Lower leg skin (tissue), 4 donors: ENCODE measurements around the gene LDLR. TPM values are rescaled to one million over a fixed set of nuclear protein-coding genes. Genes with fewer than 3 reads are reported as not detected.
"Not testable (repeated sequence)": the region's sequence is repeated elsewhere in the genome, so short reads cannot be mapped to it uniquely, and the experiment has no call there.

Experiments
- DNase-seq, 2 donors: peaks; one replicate each; pipeline ENCODE4 v3.0.0-alpha.2; 2019; ENCODE audit warnings: low spot score in 2 of 2
- H3K4me3 ChIP-seq: fragments of 200-600 bp; sonication (generic); 2 replicates; pipeline ENCODE4 v1.5.1; 2017; ENCODE audit warnings: mild to moderate bottlenecking, low read depth; ENCODE audit not compliant: poor library complexity, severe bottlenecking
- POLR2A ChIP-seq, 2 donors: fragments of 450-650 bp; IDR thresholded peaks; one replicate each; pipeline ENCODE4 v1.6.1; 2016 to 2017; ENCODE audit warnings: antibody characterized with exemption in 2 of 2, mild to moderate bottlenecking in 1 of 2, moderate library complexity in 1 of 2
- WGBS, 2 donors: methylation state at CpG; one replicate each; pipeline ENCODE4 v1.1.5; 2018; 5-methylcytosine and 5-hydroxymethylcytosine counted together
- intact Hi-C: fragments of 100-400 bp; cut with DNase I; formaldehyde crosslinking; loops from one replicate; pipeline ENCODE4 v1.15.0; 2023; ENCODE audit warnings: low total_unique reads
- microRNA-seq, 2 donors: library from miRNA; unstranded; fragments of <30 nt; microRNA quantifications; one replicate each; pipeline ENCODE4, GENCODE V29; 2016; ENCODE audit warnings: borderline replicate concordance in 2 of 2, borderline number of aligned reads in 1 of 2
- total RNA-seq, 4 donors: library from RNA; depleted of rRNA; stranded (reverse); fragments of >200 nt; gene quantifications; one replicate each; pipeline ENCODE4 v1.1.0, GENCODE V29; 2016
- TF ChIP-seq, protein P1 (sequence below), 3 donors: fragments of 450-650 bp; IDR thresholded peaks; one replicate each; pipeline ENCODE4 v1.5.1; 2016; ENCODE audit warnings: antibody characterized with exemption in 3 of 3, mild to moderate bottlenecking in 3 of 3, moderate library complexity in 2 of 3

Gene LDLR
- total RNA-seq, 4 donors from 2014 or later = 48.7 to 62.8 (median 58.7) TPM

GRCh38 chr19:11180346-11180745, 91.1 kb downstream of the LDLR start:
- DNase-seq = no peak
- 62 to 63% methylated on average over 8 of the region's 8 CpGs for WGBS, 2 donors
- H3K4me3 ChIP-seq = no peak overlapping the region
- intact Hi-C loops = no loop called here
- TF ChIP-seq, protein P1, sequence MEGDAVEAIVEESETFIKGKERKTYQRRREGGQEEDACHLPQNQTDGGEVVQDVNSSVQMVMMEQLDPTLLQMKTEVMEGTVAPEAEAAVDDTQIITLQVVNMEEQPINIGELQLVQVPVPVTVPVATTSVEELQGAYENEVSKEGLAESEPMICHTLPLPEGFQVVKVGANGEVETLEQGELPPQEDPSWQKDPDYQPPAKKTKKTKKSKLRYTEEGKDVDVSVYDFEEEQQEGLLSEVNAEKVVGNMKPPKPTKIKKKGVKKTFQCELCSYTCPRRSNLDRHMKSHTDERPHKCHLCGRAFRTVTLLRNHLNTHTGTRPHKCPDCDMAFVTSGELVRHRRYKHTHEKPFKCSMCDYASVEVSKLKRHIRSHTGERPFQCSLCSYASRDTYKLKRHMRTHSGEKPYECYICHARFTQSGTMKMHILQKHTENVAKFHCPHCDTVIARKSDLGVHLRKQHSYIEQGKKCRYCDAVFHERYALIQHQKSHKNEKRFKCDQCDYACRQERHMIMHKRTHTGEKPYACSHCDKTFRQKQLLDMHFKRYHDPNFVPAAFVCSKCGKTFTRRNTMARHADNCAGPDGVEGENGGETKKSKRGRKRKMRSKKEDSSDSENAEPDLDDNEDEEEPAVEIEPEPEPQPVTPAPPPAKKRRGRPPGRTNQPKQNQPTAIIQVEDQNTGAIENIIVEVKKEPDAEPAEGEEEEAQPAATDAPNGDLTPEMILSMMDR (IDR thresholded peaks at IDR 0.05) = no peak
- no peak for TF ChIP-seq POLR2A (IDR thresholded peaks at IDR 0.05)

- DNase-seq, intact Hi-C loops, H3K4me3 ChIP-seq: not testable (repeated sequence)
- WGBS, 2 donors = 64 to 71% methylated on average over 8 of the region's 8 CpGs
Observed at GRCh38 chr19:11180975-11181374, 91.7 kb downstream of the LDLR start.

DNA sequence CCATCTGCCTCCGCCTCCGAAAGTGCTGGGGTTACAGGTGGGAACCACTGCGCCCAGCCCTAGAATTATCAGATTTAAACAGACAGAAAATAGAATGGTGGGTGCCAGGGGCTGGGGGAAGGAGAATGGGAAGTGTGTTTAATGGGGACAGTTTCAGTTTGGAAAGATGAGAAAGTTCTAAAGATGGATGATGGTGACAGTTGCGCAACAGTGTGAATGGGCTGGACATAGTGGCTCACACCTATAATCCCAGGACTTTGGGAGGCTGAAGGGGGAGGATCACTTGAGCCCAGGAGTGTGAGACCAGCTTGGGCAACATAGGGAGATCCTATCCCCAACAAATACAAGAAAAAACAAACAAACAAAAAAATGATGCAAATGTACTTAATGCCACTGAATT, 92.2 kb downstream of the LDLR start:
- TF ChIP-seq POLR2A (IDR thresholded peaks at IDR 0.05) = no peak
- TF ChIP-seq, protein P1 (IDR thresholded peaks at IDR 0.05) = no peak
- 92 to 96% methylated on average over 4 of the region's 4 CpGs for WGBS, 2 donors
- intact Hi-C loops = no loop called here
- H3K4me3 ChIP-seq = no peak overlapping the region
- no peak for DNase-seq

Small RNAs within 50 kb of the gene (microRNA-seq; reads per million reads assigned to microRNA genes)
- 0 to 0.57 reads per million in 2 donors for gene MIR6886

Other genes with a start within 250 kb of the LDLR start
- gene C19orf38, start 241.0 kb upstream of the LDLR start, total RNA-seq = under 1 TPM in 2 of 4 donors, not detected in 2; 0.42 to 0.91 TPM
- gene CARM1, start 217.9 kb upstream of the LDLR start, total RNA-seq = 10 to 100 TPM; 19.8 to 24.9 (median 21.2) TPM
- gene YIPF2, start 160.8 kb upstream of the LDLR start, total RNA-seq = 10 to 100 TPM; 38.4 to 55.3 (median 47.8) TPM
- gene TIMM29, start 160.7 kb upstream of the LDLR start, total RNA-seq = 10 to 100 TPM; 39.6 to 53.2 (median 49.8) TPM
- 100 to 1,000 TPM in 1 of 4 donors, 10 to 100 TPM in 3; 78.4 to 115 (median 81.7) TPM for gene SMARCA4, start 128.4 kb upstream of the LDLR start, total RNA-seq
- 1 to 10 TPM in 2 of 4 donors, under 1 TPM in 2; 0.17 to 8.5 (median 0.82) TPM for gene SPC24, start 66.3 kb downstream of the LDLR start, total RNA-seq
- gene KANK2, start 108.1 kb downstream of the LDLR start, total RNA-seq = 100 to 1,000 TPM in 1 of 4 donors, 10 to 100 TPM in 3; 28.7 to 117 (median 77.7) TPM
- not detected for gene ANGPTL8, start 150.2 kb downstream of the LDLR start, total RNA-seq
- gene DOCK6, start 173.1 kb downstream of the LDLR start, total RNA-seq = 100 to 1,000 TPM in 1 of 4 donors, 10 to 100 TPM in 3; 63.4 to 102 (median 65.6) TPM
- not detected for gene TSPAN16, start 206.7 kb downstream of the LDLR start, total RNA-seq